ENCODE data around the gene PPP2CA. TPM values are rescaled to one million over a fixed set of nuclear protein-coding genes. Genes with fewer than 3 reads are reported as not detected.
"Not testable (repeated sequence)": the region's sequence is repeated elsewhere in the genome, so short reads cannot be mapped to it uniquely, and the experiment has no call there.

Gene PPP2CA
- total RNA-seq, 5 donors from 2014 or later (not counting 1 experiment from before 2014, with no cell fraction given) = 87.1 to 168 (median 104) TPM

DNA sequence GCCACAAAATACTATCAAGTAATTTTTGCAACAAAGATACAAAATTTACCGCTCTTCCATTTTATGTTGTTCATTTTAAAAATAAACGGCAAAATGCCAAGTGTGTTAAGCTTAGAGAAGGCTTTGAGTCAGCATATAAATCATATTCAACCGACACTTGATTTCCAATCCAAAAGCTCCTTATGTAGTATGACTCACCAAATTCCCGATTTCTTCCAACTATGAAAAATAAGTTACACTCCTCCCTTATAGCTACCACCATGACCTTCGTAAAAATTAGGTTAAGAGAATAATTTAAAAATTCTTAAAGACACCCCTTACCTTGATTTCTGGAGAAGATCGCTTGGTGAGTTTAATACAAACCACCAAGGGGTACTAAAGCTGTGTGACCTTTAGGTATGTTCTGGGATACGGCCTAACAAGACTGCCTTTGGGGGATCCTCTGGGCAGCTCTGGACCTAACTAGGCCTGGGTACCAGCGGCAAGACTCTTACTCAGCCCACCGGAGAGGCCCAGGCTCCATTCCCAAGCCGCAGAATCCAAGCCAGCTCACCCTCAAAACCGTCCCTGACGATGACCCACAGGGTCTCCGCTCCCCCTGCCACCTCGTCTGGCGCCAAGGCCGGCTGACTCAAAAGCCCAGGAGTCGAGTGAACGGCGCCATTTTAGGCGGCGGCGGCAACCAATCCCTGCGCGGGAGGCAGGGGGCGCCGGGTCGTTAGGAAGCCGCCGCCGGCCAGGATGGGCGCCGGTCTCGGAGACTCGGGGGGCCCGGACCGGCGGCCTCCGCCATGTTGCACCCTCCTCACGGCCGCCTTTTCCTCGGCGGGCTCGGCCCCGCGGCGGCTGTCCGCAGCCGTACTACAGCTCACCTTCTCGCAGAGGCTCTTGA is 739 bp downstream of the PPP2CA start:
- Mint-ChIP-seq H3K27me3 (no peaks in the 10 kb centered on the region), H3K4me3 (peak overlapping the region; percentile 95 to 98 (median 96)), H3K36me3 (peaks cover 24% of the 10 kb centered on the region), H3K27ac (peak overlapping the region; percentile 96 to 98), H3K9me3 (no peaks in the 10 kb centered on the region), H3K4me1 (peaks cover 53 to 63% (median 62%) of the 10 kb centered on the region in 3 donors)
- DNase-seq = peak in 32 of 35 experiments; percentile 25 to 77 (median 48)
- under 1% methylated on average over 43 of the region's 49 CpGs for WGBS (ENCODE audit: insufficient coverage)
- Histone ChIP-seq H3K4me1 (ENCODE audit: control insufficient read depth in 1 of 2, extremely low read depth in 1 of 2, insufficient read depth in 2 of 2, low read length in 2 of 2) (peaks cover 29 to 31% of the 10 kb centered on the region in 2 experiments), H3K4me3 (ENCODE audit: control insufficient read depth in 1 of 2, extremely low read depth in 1 of 2, low read length in 1 of 2) (peak overlapping the region; percentile 89 to 94), H3K27me3 (replicated peaks in 1 of 2; ENCODE audit: control insufficient read depth in 2 of 2, extremely low read depth in 1 of 2, insufficient read depth in 2 of 2, low read length in 1 of 2) (no peaks in the 10 kb centered on the region), H3K27ac (ENCODE audit: low read length) (peak overlapping the region; percentile 99), H3K36me3 (ENCODE audit: control insufficient read depth in 2 of 2, extremely low read depth in 1 of 2, insufficient read depth in 1 of 2, low read length in 1 of 2) (peaks cover 2 to 4% of the 10 kb centered on the region in 2 donors), H3K9me3 (no peaks in the 10 kb centered on the region)
- CTCF ChIA-PET = interaction anchor here (0.6 to 2.5 kb wide), 14 partner anchors 9 to 362 kb away, joined by 3 to 12 read pairs (median 4); no protein-coding TSS in a partner anchor
- POLR2A ChIA-PET = interaction anchor here (0.6 to 3.5 kb wide), 15 partner anchors 9 to 596 kb away, joined by 3 to 32 read pairs (median 4); partner anchors contain the start of genes SEC24A (in 1 of the 2), SKP1 (in 1 of the 2), TCF7 (in 1 of the 2) and UBE2B (in 1 of the 2)
- peak; percentile 26 to 41 (median 38) for ATAC-seq (replicated peaks in 1 of 4)

DNA sequence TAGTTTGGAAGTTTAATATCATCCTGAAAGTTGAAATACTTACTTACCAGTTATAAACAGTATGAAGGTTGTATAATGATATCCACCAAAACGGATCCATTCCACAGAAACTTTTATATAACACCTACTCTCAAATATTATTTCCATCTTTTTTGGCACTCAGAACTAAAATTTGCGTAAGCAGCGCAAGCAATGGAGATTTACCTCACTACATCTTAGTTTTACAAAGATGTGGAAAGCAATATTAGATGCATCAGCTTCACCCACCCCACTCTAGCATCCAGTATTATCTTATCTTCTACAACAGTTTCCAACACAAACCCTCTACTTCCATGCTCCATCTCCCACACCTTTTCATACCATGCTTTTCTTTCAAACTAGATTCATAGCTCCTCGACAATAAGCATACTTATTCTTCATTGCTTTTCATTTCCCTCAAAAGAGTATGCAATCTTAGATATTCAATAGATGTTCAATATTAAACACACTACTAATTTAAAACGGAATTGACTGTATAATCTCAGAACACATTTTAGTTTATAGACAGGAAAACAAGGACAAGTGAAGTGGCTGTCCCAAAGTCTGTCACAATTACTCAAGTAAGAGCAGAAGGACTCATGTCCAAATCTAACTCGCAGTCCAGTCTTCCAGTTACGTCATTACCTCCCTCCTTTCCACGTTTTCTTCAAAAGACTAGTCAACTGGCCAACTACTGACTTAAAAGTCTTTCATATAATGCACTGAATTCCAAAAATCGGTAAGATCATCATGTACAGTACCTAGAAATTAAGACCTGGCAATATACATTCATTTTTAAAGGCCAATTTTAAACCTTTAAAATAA is 2.2 kb downstream of the PPP2CA start:
- Histone ChIP-seq H3K4me1 (ENCODE audit: control insufficient read depth in 1 of 2, extremely low read depth in 1 of 2, insufficient read depth in 2 of 2, low read length in 2 of 2) (peaks cover 36 to 42% of the 10 kb centered on the region in 2 experiments), H3K27ac (ENCODE audit: low read length) (no peak overlapping the region), H3K36me3 (ENCODE audit: control insufficient read depth in 2 of 2, extremely low read depth in 1 of 2, insufficient read depth in 1 of 2, low read length in 1 of 2) (peaks cover 2 to 4% of the 10 kb centered on the region in 2 donors), H3K9me3 (no peaks in the 10 kb centered on the region), H3K4me3 (ENCODE audit: control insufficient read depth in 1 of 2, extremely low read depth in 1 of 2, low read length in 1 of 2) (peak overlapping the region in 1 of 2 donors; percentile 89), H3K27me3 (replicated peaks in 1 of 2; ENCODE audit: control insufficient read depth in 2 of 2, extremely low read depth in 1 of 2, insufficient read depth in 2 of 2, low read length in 1 of 2) (no peaks in the 10 kb centered on the region)
- H3K9me3 Mint-ChIP-seq = no peaks in the 10 kb centered on the region
- H3K4me3 Mint-ChIP-seq = peak overlapping the region; percentile 95 to 98 (median 96)
- CTCF ChIA-PET = interaction anchor here in 1 of 2 donors (1.1 to 1.7 kb wide), 3 partner anchors 10 to 68 kb away, joined by 4 to 6 read pairs (median 4); no protein-coding TSS in a partner anchor
- peaks cover 68 to 78% (median 77%) of the 10 kb centered on the region in 3 donors for H3K4me1 Mint-ChIP-seq
- DNase-seq = peak in 1 of 35 experiments; percentile 9
- no peaks in the 10 kb centered on the region for H3K27me3 Mint-ChIP-seq
- POLR2A ChIA-PET = interaction anchor here (0.6 to 2.9 kb wide), 7 partner anchors 9 to 1330 kb away, joined by 3 to 13 read pairs (median 4); no protein-coding TSS in a partner anchor
- peak overlapping the region; percentile 52 to 76 for H3K27ac Mint-ChIP-seq
- H3K36me3 Mint-ChIP-seq = peaks cover 28% of the 10 kb centered on the region
- ATAC-seq (replicated peaks in 1 of 4) = no peak
- WGBS (ENCODE audit: insufficient coverage) = 29% methylated on average over 7 of the region's 9 CpGs

DNA sequence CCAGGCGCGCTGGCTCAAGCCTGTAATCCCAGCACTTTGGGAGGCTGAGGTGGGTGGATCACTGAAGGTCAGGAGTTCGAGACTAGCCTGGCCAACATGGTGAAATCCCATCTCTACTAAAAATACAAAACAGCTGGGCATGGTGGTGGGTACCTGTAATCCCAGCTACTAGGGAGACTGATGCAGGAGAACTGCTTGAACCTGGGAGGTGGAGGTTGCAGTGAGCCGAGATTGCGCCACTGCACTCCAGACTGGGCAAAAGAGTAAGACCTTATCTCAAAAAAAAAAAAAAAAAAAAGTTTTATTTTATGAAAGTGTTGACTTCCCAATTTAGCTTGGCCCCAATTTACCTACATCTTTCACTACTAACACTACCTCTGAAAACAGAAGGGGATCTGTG is 4.2 kb downstream of the PPP2CA start:
- ChIA-PET CTCF (interaction anchor here (0.6 to 2.0 kb wide), 3 partner anchors 13 to 38 kb away, joined by 3 to 10 read pairs (median 7); no protein-coding TSS in a partner anchor), POLR2A (interaction anchor here (0.5 to 2.0 kb wide), 13 partner anchors 11 to 1744 kb away, joined by 3 to 12 read pairs (median 6); no protein-coding TSS in a partner anchor)
- Mint-ChIP-seq H3K36me3 (peaks cover 28% of the 10 kb centered on the region), H3K27ac (peak overlapping the region; percentile 9 to 68), H3K4me3 (peak overlapping the region in 2 of 3 donors; percentile 95 to 98), H3K4me1 (peaks cover 78 to 87% (median 84%) of the 10 kb centered on the region in 3 donors)
- H3K9me3 ChIP-seq; H3K36me3 ChIP-seq (ENCODE audit: control insufficient read depth in 2 of 2, extremely low read depth in 1 of 2, insufficient read depth in 1 of 2, low read length in 1 of 2); H3K27ac ChIP-seq (ENCODE audit: low read length); DNase-seq; H3K27me3 ChIP-seq (replicated peaks in 1 of 2; ENCODE audit: control insufficient read depth in 2 of 2, extremely low read depth in 1 of 2, insufficient read depth in 2 of 2, low read length in 1 of 2); H3K9me3 Mint-ChIP-seq; H3K27me3 Mint-ChIP-seq; ATAC-seq (replicated peaks in 1 of 4); H3K4me3 ChIP-seq (ENCODE audit: control insufficient read depth in 1 of 2, extremely low read depth in 1 of 2, low read length in 1 of 2): not testable (repeated sequence)
- WGBS (ENCODE audit: insufficient coverage) = no CpG with 5 or more reads among the region's 5 CpGs
- H3K4me1 ChIP-seq (ENCODE audit: control insufficient read depth in 1 of 2, extremely low read depth in 1 of 2, insufficient read depth in 2 of 2, low read length in 2 of 2) = peaks cover 37 to 39% of the 10 kb centered on the region in 2 experiments

DNA sequence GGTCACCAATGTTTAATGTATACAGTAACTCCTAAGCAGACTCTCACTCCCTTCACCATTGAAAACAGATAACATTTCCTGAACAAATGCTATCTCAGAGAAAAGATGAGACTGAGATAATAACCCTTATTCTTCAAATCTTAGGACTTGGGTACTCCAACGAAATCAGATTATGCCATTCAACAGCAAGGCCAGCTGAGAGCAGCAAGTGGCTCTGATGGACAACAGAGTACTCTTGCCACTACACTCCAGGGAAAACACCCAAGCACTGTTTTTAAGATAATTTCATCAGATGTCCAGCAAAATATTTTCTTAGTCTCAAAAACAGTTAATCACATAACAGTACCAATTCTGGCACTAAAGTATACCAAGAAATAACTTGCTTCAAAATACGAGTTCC is 10.1 kb downstream of the PPP2CA start:
- ChIA-PET CTCF (interaction anchor here (0.6 to 1.2 kb wide), 3 partner anchors 10 to 182 kb away, joined by 3 to 12 read pairs (median 4); no protein-coding TSS in a partner anchor), POLR2A (interaction anchor here in 1 of 2 donors (0.9 kb wide), 1 partner anchor 10 kb away, joined by 3 read pairs; the partner anchor contains the start of gene PPP2CA)
- DNase-seq (no peak), ATAC-seq (replicated peaks in 1 of 4) (no peak)
- Mint-ChIP-seq H3K4me3 (peak overlapping the region in 1 of 3 donors; percentile 24), H3K4me1 (peaks cover 80 to 81% (median 81%) of the 10 kb centered on the region in 3 donors), H3K36me3 (peaks cover 19% of the 10 kb centered on the region), H3K9me3 (no peaks in the 10 kb centered on the region), H3K27ac (no peak overlapping the region), H3K27me3 (no peaks in the 10 kb centered on the region)
- H3K4me3 ChIP-seq (ENCODE audit: control insufficient read depth in 1 of 2, extremely low read depth in 1 of 2, low read length in 1 of 2) = no peak overlapping the region
- no peaks in the 10 kb centered on the region for H3K27me3 ChIP-seq (replicated peaks in 1 of 2; ENCODE audit: control insufficient read depth in 2 of 2, extremely low read depth in 1 of 2, insufficient read depth in 2 of 2, low read length in 1 of 2)
- no peak overlapping the region for H3K27ac ChIP-seq (ENCODE audit: low read length)
- H3K4me1 ChIP-seq (ENCODE audit: control insufficient read depth in 1 of 2, extremely low read depth in 1 of 2, insufficient read depth in 2 of 2, low read length in 2 of 2) = peaks cover 13 to 53% of the 10 kb centered on the region in 2 experiments
- WGBS (ENCODE audit: insufficient coverage) = 63% methylated on average over 1 of the region's 2 CpGs
- H3K9me3 ChIP-seq = no peaks in the 10 kb centered on the region
- H3K36me3 ChIP-seq (ENCODE audit: control insufficient read depth in 2 of 2, extremely low read depth in 1 of 2, insufficient read depth in 1 of 2, low read length in 1 of 2) = peaks cover 0 to 3% of the 10 kb centered on the region in 2 donors

DNA sequence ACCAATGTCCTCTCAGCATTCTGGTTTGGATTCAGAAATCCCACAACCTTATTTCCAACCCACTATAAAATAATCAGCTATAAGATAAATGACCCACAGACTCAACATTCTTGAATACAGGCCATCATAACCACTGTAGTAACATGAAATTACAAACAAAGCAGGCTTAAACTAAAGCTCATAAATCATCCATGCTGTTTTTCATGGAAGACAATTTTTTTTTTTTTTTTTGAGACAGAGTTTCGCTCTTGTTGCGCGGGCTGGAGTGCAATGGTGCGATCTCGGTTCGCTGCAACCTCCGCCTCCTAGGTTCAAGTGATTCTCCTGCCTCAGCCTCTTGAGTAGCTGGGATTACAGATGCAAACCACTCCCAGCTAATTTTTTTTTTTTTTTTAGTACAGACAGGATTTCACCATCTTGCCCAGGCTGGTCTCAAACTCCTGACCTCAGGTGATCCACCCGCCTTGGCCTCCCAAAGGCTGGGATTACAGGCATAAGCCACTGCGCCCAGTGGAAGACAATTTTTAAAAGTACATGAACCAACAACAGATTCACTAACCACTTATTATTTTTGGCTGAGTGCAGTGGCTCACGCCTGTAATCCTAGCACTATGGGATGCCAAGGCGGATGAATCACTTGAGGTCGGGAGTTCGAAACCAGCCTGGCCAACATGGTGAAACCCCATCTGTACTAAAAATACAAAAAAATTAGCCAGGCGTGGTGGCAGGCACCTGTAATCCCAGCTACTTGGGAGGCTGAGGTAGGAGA is 14.4 kb downstream of the PPP2CA start:
- peak overlapping the region in 1 of 3 donors; percentile 20 for H3K4me3 Mint-ChIP-seq

More for the DNA sequence above, 14.4 kb downstream of the PPP2CA start:
- not testable (repeated sequence) for DNase-seq; H3K4me3 ChIP-seq (ENCODE audit: control insufficient read depth in 1 of 2, extremely low read depth in 1 of 2, low read length in 1 of 2); H3K27me3 Mint-ChIP-seq; H3K9me3 ChIP-seq; ATAC-seq (replicated peaks in 1 of 4); H3K36me3 ChIP-seq (ENCODE audit: control insufficient read depth in 2 of 2, extremely low read depth in 1 of 2, insufficient read depth in 1 of 2, low read length in 1 of 2); H3K27ac ChIP-seq (ENCODE audit: low read length); H3K9me3 Mint-ChIP-seq; H3K27me3 ChIP-seq (replicated peaks in 1 of 2; ENCODE audit: control insufficient read depth in 2 of 2, extremely low read depth in 1 of 2, insufficient read depth in 2 of 2, low read length in 1 of 2)
- ChIA-PET POLR2A (interaction anchor here (0.6 to 2.7 kb wide), 6 partner anchors 11 to 75 kb away, joined by 3 to 10 read pairs (median 4); no protein-coding TSS in a partner anchor), CTCF (interaction anchor here in 1 of 2 donors (0.6 to 0.9 kb wide), 6 partner anchors 19 to 1351 kb away, joined by 3 to 13 read pairs (median 4); no protein-coding TSS in a partner anchor)
- 94% methylated on average over 10 of the region's 14 CpGs for WGBS (ENCODE audit: insufficient coverage)
- Mint-ChIP-seq H3K4me1 (peaks cover 68 to 74% (median 71%) of the 10 kb centered on the region in 3 donors), H3K27ac (peak overlapping the region; percentile 57 to 61), H3K36me3 (peaks cover 13% of the 10 kb centered on the region)
- peaks cover 7 to 47% of the 10 kb centered on the region in 2 experiments for H3K4me1 ChIP-seq (ENCODE audit: control insufficient read depth in 1 of 2, extremely low read depth in 1 of 2, insufficient read depth in 2 of 2, low read length in 2 of 2)

All from T-cell (primary cell).